ENCODE results near the gene B4GALNT2. TPM values are rescaled to one million over a fixed set of nuclear protein-coding genes. Genes with fewer than 3 reads are reported as not detected.
"Not testable (repeated sequence)": the region's sequence is repeated elsewhere in the genome, so short reads cannot be mapped to it uniquely, and the experiment has no call there.

B4GALNT2 gene, protein sequence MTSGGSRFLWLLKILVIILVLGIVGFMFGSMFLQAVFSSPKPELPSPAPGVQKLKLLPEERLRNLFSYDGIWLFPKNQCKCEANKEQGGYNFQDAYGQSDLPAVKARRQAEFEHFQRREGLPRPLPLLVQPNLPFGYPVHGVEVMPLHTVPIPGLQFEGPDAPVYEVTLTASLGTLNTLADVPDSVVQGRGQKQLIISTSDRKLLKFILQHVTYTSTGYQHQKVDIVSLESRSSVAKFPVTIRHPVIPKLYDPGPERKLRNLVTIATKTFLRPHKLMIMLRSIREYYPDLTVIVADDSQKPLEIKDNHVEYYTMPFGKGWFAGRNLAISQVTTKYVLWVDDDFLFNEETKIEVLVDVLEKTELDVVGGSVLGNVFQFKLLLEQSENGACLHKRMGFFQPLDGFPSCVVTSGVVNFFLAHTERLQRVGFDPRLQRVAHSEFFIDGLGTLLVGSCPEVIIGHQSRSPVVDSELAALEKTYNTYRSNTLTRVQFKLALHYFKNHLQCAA
- total RNA-seq, result under 1 TPM in 2 of 6 experiments, not detected in 4; 0.04 to 0.05 TPM
- long read RNA-seq, result 0 reads

- intact Hi-C loops (cut with DNase I), result no loop called here
- no peaks in the 10 kb centered on the region for H3K36me3 ChIP-seq
- peak within 1 kb of the TSS in 1 of 3 donors; percentile 28 for H3K4me3 ChIP-seq
- no peaks in the 10 kb centered on the region for H3K9me3 ChIP-seq
- ATAC-seq (peak; percentile 30 to 41 (median 36)), DNase-seq (peak in 2 of 3 donors; percentile 26 to 53)
- H3K27ac ChIP-seq, result no peak within 1 kb of the TSS
- H3K4me1 ChIP-seq, result peaks cover 0 to 8% (median 0%) of the 10 kb centered on the region in 4 donors
- WGBS (ENCODE audit: insufficient coverage, low coverage, low lambda C conversion rate, missing lambda C conversion rate), result 5% methylated on average over 17 of the region's 65 CpGs
- H3K27me3 ChIP-seq, result peaks cover 0 to 7% of the 10 kb centered on the region in 2 donors
- TF ChIP-seq, protein P1, sequence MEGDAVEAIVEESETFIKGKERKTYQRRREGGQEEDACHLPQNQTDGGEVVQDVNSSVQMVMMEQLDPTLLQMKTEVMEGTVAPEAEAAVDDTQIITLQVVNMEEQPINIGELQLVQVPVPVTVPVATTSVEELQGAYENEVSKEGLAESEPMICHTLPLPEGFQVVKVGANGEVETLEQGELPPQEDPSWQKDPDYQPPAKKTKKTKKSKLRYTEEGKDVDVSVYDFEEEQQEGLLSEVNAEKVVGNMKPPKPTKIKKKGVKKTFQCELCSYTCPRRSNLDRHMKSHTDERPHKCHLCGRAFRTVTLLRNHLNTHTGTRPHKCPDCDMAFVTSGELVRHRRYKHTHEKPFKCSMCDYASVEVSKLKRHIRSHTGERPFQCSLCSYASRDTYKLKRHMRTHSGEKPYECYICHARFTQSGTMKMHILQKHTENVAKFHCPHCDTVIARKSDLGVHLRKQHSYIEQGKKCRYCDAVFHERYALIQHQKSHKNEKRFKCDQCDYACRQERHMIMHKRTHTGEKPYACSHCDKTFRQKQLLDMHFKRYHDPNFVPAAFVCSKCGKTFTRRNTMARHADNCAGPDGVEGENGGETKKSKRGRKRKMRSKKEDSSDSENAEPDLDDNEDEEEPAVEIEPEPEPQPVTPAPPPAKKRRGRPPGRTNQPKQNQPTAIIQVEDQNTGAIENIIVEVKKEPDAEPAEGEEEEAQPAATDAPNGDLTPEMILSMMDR (IDR thresholded peaks at IDR 0.05), result no peak
- TF ChIP-seq POLR2A (IDR thresholded peaks at IDR 0.05), result no peak
Observed at GRCh38 chr17:49132699-49133364, at the start of gene B4GALNT2. Gene B4GALNT2, plus strand, starts transcription at chr17:49132769. Its CDS starts 24 bp downstream, at chr17:49132793.

DNA sequence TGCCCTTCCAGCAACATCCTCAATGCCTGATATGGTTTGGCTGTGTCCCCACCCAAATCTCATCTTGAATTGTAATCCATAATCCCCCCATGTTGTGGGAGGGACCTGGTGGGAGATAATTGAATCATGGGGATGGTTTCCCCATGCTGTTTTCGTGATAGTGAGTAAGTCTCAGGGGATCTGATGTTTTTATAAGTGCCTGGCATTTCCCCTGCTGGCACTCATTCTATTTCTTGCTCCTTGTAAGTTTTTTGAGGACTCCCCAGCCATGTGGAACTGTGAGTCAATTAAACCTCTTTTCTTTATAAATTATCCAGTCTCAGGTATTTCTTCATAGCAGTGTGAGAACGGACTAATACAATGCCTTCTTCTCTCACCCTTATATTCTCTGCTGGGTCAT lies 47.5 kb upstream of the B4GALNT2 start:
- H3K27me3 ChIP-seq, result not testable (repeated sequence)

DNA sequence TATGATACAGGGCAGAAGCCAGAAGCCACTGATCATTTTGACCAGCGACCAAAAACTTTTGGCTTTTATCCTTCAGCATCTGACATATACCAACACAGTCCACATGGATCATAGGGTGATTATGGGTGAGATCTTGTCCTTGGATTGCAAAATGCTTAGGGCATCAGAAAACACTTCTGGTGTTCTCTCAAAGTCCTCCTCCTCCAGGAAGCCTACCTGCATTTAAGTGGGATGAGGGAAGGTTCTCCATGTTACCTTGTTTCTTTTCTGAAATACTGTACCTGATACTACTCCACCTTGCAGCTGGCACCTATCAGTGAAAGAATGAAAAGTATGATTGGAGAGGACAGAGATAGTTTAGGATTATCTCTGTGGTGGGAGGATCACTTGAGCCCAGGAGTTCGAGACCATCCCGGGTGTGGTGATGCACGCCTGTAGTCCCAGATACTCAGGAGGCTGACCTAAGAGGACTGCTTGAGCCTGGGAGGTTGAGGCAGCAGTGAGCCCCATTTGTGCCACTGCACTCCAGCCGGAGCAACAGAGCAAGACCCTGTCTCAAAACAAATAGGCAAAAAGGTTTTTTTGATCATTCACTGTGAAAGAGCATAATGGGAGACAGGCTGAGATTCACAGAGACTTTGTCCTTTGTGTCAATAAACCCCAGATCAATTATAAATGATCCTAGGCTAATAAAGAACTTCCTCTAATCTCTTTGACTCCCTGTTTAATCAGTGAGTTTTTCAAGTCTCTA lies 46.8 kb upstream of the B4GALNT2 start:
- no peak overlapping the region for H3K4me3 ChIP-seq
- ATAC-seq, result peak in 3 of 4 donors; percentile 45 to 68 (median 57)
- WGBS (ENCODE audit: insufficient coverage, low coverage, low lambda C conversion rate, missing lambda C conversion rate), result 74% methylated on average over 5 of the region's 5 CpGs
- intact Hi-C loops (cut with DNase I), result no loop called here
- TF ChIP-seq, protein P1 (IDR thresholded peaks at IDR 0.05), result no peak
- no peak for TF ChIP-seq POLR2A (IDR thresholded peaks at IDR 0.05)
- peaks cover 0 to 14% (median 0%) of the 10 kb centered on the region in 4 donors for H3K4me1 ChIP-seq
- no peaks in the 10 kb centered on the region for H3K9me3 ChIP-seq
- H3K36me3 ChIP-seq, result no peaks in the 10 kb centered on the region
- no peak overlapping the region for H3K27ac ChIP-seq
- DNase-seq, result no peak
- no peaks in the 10 kb centered on the region for H3K27me3 ChIP-seq

More for the DNA sequence above, 47.5 kb upstream of the B4GALNT2 start:
- peaks cover 0 to 15% (median 0%) of the 10 kb centered on the region in 4 donors for H3K4me1 ChIP-seq
- H3K4me3 ChIP-seq; H3K9me3 ChIP-seq; ATAC-seq; H3K27ac ChIP-seq; DNase-seq; intact Hi-C loops (cut with DNase I); H3K36me3 ChIP-seq: not testable (repeated sequence)
- WGBS (ENCODE audit: insufficient coverage, low coverage, low lambda C conversion rate, missing lambda C conversion rate), result 80% methylated on average over 2 of the region's 2 CpGs

DNA sequence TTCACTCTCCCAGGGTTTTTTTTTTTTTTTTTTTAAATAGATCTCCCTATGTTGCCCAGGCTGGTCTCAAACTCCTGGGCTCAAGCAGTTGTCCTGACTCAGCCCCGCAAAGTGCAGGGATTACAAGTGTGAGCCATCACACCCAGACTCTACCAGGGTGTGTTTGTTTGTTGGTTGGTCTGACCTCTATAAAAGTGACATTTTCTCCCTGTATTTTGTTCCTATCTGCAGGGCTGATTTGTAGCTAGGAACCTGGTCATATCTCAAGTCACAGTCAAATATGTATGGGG lies 46.3 kb upstream of the B4GALNT2 start:
- 27% methylated on average over 1 of the region's 1 CpG for WGBS (ENCODE audit: insufficient coverage, low coverage, low lambda C conversion rate, missing lambda C conversion rate)
- no peaks in the 10 kb centered on the region for H3K27me3 ChIP-seq
- intact Hi-C loops (cut with DNase I), result no loop called here
- no peak overlapping the region for H3K27ac ChIP-seq
- no peak for DNase-seq
- ATAC-seq, result no peak
- TF ChIP-seq, protein P1 (IDR thresholded peaks at IDR 0.05), result no peak
- TF ChIP-seq POLR2A (IDR thresholded peaks at IDR 0.05), result no peak
- no peaks in the 10 kb centered on the region for H3K9me3 ChIP-seq
- peaks cover 0 to 10% (median 0%) of the 10 kb centered on the region in 4 donors for H3K4me1 ChIP-seq
- H3K36me3 ChIP-seq, result no peaks in the 10 kb centered on the region
- H3K4me3 ChIP-seq, result no peak overlapping the region

All from right lobe of liver (tissue), 6 donors.